ENCODE results near the gene FTCD.
"Not testable (repeated sequence)": the region's sequence is repeated elsewhere in the genome, so short reads cannot be mapped to it uniquely, and the experiment has no call there.

The FTCD gene

GRCh38 chr21:46191257-46191685 lies 35.9 kb upstream of the FTCD start:
- DNase-seq = no peak
- Mint-ChIP-seq H3K4me3 (no peak overlapping the region), H3K36me3 (ENCODE audit: low read depth) (peaks cover 42% of the 10 kb centered on the region), H3K27ac (no peak overlapping the region), H3K4me1 (ENCODE audit: low read depth) (peaks cover 2% of the 10 kb centered on the region), H3K9me3 (no peaks in the 10 kb centered on the region), H3K27me3 (no peaks in the 10 kb centered on the region)

- Mint-ChIP-seq H3K27me3 (no peaks in the 10 kb centered on the region), H3K36me3 (ENCODE audit: low read depth) (peaks cover 37% of the 10 kb centered on the region), H3K4me3 (no peak overlapping the region), H3K9me3 (no peaks in the 10 kb centered on the region), H3K4me1 (ENCODE audit: low read depth) (peaks cover 3% of the 10 kb centered on the region), H3K27ac (no peak overlapping the region)
- no peak for DNase-seq
Observed at GRCh38 chr21:46190491-46191131, 35.2 kb upstream of the FTCD start.

DNA sequence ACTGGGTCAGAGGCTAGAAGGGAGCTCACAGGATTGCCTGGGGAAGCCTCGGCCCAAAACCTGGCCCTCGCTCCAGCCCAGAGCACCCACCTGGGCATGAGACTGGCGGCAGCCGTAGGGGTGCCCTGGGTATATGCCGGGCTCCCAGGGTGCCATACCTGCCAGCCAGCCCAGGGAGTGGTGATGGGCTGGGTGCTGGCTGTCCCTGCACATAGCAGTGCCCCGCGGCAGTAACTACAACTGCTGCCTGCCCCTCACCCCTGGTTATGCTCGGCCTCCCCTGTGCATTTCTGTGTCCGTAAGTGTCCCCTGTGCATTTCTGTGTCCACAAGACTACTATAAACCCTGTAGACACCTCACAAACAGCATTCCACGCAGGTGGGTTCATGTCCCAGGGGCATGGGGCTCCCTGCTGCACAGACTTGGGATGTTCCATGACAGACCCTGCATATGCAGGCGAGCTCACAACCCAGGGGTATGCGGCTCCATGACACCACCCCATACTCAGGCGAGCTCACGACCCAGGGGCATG lies 34.6 kb upstream of the FTCD start:
- Mint-ChIP-seq H3K27me3 (no peaks in the 10 kb centered on the region), H3K27ac (no peak overlapping the region), H3K4me1 (ENCODE audit: low read depth) (peaks cover 6% of the 10 kb centered on the region), H3K4me3 (no peak overlapping the region), H3K9me3 (no peaks in the 10 kb centered on the region), H3K36me3 (ENCODE audit: low read depth) (peaks cover 31% of the 10 kb centered on the region)
- no peak for DNase-seq

DNA sequence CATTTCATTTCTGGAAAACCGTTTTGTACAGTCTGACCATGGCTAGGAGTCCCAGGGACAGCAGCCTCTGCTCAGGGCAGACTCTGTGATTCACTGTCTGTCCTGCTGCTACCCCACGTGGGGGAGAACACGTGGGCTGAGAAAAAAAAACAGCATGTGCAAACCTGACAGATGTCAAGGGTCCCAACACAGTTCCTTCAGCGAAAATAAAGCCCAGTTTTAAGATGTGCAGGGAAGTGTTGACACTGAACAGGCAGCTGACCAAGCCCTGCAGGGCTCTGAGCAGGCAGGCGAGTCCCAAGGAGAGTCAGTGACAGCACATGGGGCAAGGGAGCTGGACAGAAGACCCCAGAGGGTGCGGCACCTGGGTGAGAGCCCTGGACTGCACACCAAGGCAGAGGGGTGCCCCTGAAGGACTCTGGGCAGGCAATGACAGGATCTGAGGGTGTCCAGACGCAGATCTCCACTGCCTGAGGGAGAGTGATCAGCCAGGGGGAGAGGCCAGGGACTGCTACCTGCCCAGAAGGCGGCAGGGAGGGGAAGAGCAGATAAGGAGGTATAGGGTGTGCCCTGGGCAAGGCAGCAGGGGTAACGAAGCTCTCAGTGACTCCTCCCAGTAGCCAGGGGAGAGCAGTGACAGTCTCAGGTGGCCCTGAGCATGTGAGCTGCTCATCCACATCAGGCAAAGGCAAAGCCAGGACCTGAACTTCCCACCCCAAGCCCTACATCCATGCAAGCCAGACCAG lies 34.0 kb upstream of the FTCD start:
- H3K4me1 Mint-ChIP-seq (ENCODE audit: low read depth) = peaks cover 11% of the 10 kb centered on the region
- peaks cover 25% of the 10 kb centered on the region for H3K36me3 Mint-ChIP-seq (ENCODE audit: low read depth)
- H3K27me3 Mint-ChIP-seq = no peaks in the 10 kb centered on the region
- DNase-seq = no peak
- no peak overlapping the region for H3K27ac Mint-ChIP-seq
- H3K4me3 Mint-ChIP-seq = no peak overlapping the region
- H3K9me3 Mint-ChIP-seq = no peaks in the 10 kb centered on the region

DNA sequence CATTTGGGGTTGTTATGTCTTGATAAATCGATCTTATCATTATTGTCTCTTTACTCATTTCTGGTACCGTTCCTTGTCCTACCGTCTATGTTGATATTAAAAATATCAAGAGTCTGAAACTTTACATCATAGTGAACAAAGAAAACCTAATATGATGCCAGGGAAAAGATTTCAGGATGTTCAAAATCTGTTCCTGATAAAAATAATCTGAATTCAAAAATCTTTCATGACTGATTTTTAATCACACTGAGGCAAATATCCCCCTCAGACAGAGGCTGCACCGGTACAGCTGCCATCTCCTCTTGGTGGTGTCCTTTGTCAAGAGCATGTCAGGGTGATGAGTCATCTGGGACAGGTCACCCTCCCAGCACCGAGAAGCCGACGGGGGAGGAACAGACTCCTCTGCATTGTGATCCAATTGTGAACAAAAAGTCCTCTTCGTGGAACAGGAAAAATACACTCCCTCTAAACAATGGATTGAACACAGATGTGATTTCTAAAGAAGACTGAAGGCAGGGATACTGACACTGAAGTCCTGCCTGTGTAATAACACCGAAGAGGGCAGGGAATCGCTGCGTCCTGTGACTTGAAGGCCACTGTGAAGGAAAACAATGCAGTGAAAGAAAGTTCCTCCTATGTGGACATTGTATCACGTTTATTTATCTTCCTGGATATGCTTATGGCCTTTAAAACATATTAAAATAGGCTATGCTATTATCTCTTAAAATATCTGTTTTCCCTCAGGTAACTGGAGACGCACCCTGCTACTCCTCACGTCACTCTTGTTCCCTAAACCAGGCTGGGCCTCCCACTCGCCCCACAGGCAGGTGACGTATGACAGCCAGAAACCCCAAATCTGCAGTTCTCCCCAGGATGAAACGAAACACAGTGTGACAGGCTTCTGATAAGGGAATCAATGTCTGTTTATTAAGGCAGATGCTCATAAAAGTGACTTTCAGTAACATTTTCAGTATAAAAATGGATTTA lies 33.1 kb upstream of the FTCD start:
- Mint-ChIP-seq H3K4me1 (ENCODE audit: low read depth) (peaks cover 11% of the 10 kb centered on the region), H3K27me3 (no peaks in the 10 kb centered on the region), H3K9me3 (no peaks in the 10 kb centered on the region), H3K4me3 (no peak overlapping the region), H3K36me3 (ENCODE audit: low read depth) (peaks cover 19% of the 10 kb centered on the region), H3K27ac (no peak overlapping the region)
- no peak for DNase-seq

GRCh38 chr21:46187814-46188213 lies 32.4 kb upstream of the FTCD start:
- Mint-ChIP-seq H3K4me3 (no peak overlapping the region), H3K9me3 (no peaks in the 10 kb centered on the region), H3K36me3 (ENCODE audit: low read depth) (peaks cover 16% of the 10 kb centered on the region), H3K27ac (no peak overlapping the region), H3K4me1 (ENCODE audit: low read depth) (peaks cover 13% of the 10 kb centered on the region), H3K27me3 (no peaks in the 10 kb centered on the region)
- no peak for DNase-seq

GRCh38 chr21:46187261-46187660 lies 31.9 kb upstream of the FTCD start:
- no peak for DNase-seq
- no peaks in the 10 kb centered on the region for H3K9me3 Mint-ChIP-seq
- H3K4me3 Mint-ChIP-seq = no peak overlapping the region
- H3K4me1 Mint-ChIP-seq (ENCODE audit: low read depth) = peaks cover 13% of the 10 kb centered on the region
- H3K36me3 Mint-ChIP-seq (ENCODE audit: low read depth) = peaks cover 16% of the 10 kb centered on the region
- H3K27ac Mint-ChIP-seq = no peak overlapping the region
- no peaks in the 10 kb centered on the region for H3K27me3 Mint-ChIP-seq

DNA sequence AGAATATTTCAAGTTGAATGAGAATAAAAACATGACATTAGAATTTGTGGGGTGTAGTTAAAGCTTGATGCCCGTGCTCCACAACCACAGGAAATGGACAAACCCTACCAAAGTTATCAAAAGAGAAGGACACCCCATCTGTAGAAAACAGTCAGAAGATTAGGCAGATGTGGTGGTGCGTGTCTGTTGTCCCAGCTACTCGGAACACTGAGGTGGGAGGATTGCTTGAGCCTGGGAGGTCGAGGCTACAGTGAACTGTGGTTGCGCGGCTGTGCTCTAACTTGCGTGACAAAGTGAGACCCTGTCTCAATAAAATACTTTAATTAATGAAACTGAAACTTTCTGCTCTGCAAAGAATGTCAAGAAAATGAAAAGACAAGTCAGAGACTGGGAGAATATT lies 30.3 kb upstream of the FTCD start:
- Mint-ChIP-seq H3K36me3 (ENCODE audit: low read depth) (peaks cover 8% of the 10 kb centered on the region), H3K4me3 (peak overlapping the region; percentile 81), H3K4me1 (ENCODE audit: low read depth) (peaks cover 13% of the 10 kb centered on the region), H3K9me3 (no peaks in the 10 kb centered on the region), H3K27ac (no peak overlapping the region), H3K27me3 (no peaks in the 10 kb centered on the region)
- DNase-seq = no peak

- peak overlapping the region; percentile 90 for H3K27ac Mint-ChIP-seq
- peaks cover 8% of the 10 kb centered on the region for H3K36me3 Mint-ChIP-seq (ENCODE audit: low read depth)
- H3K27me3 Mint-ChIP-seq = no peaks in the 10 kb centered on the region
- H3K9me3 Mint-ChIP-seq = no peaks in the 10 kb centered on the region
- peak overlapping the region; percentile 81 for H3K4me3 Mint-ChIP-seq
- H3K4me1 Mint-ChIP-seq (ENCODE audit: low read depth) = peaks cover 13% of the 10 kb centered on the region
- DNase-seq = peak; percentile 82
Observed at GRCh38 chr21:46184625-46185555, 29.5 kb upstream of the FTCD start.

DNA sequence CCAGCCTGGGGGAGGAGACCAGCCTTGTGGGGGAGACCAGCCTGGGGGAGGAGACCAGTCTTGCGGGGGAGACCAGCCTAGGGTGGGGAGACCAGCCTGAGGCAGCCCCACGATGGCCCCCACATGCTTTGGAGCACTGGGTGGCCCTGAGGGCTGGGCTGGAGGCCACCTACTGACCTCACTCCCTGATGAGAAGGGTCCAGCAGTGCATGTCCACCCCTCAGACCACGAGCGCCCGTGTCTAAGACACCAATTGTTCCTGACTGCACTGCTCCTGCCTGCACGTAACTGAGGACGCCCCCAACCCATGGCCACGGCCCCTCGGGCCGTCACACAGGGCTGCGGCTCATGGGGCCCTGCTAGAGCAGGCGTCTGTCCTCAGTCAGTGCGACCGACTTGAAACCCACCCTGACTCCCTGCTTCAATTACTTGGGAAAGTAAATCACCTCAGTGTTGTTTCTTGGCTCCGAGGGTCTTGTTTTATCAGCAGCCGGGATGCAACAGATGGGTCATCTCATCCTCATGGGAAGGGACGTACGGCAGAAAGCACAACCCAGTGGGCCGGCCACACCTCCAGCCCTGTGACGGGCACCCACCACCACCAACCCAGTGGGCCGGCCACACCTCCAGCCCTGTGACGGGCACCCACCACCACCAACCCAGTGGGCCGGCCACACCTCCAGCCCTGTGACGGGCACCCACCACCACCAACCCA lies 28.7 kb upstream of the FTCD start, which contains the start of gene SPATC1L:
SPATC1L (minus strand) TSS at position 550 of the 715 bp plus-strand sequence. CDS start 1,643 bp downstream, outside the sequence.
- Mint-ChIP-seq H3K27ac (peak within 1 kb of the TSS; percentile 90), H3K27me3 (no peaks in the 10 kb centered on the region), H3K4me3 (peak within 1 kb of the TSS; percentile 83), H3K4me1 (ENCODE audit: low read depth) (peaks cover 13% of the 10 kb centered on the region), H3K36me3 (ENCODE audit: low read depth) (peaks cover 8% of the 10 kb centered on the region), H3K9me3 (no peaks in the 10 kb centered on the region)
- peak; percentile 72 for DNase-seq

- H3K4me1 Mint-ChIP-seq (ENCODE audit: low read depth) = peaks cover 13% of the 10 kb centered on the region
- peak overlapping the region; percentile 83 for H3K4me3 Mint-ChIP-seq
- not testable (repeated sequence) for H3K27ac Mint-ChIP-seq; H3K9me3 Mint-ChIP-seq; H3K36me3 Mint-ChIP-seq (ENCODE audit: low read depth); H3K27me3 Mint-ChIP-seq; DNase-seq
Observed at GRCh38 chr21:46183337-46183909, 28.0 kb upstream of the FTCD start.

DNA sequence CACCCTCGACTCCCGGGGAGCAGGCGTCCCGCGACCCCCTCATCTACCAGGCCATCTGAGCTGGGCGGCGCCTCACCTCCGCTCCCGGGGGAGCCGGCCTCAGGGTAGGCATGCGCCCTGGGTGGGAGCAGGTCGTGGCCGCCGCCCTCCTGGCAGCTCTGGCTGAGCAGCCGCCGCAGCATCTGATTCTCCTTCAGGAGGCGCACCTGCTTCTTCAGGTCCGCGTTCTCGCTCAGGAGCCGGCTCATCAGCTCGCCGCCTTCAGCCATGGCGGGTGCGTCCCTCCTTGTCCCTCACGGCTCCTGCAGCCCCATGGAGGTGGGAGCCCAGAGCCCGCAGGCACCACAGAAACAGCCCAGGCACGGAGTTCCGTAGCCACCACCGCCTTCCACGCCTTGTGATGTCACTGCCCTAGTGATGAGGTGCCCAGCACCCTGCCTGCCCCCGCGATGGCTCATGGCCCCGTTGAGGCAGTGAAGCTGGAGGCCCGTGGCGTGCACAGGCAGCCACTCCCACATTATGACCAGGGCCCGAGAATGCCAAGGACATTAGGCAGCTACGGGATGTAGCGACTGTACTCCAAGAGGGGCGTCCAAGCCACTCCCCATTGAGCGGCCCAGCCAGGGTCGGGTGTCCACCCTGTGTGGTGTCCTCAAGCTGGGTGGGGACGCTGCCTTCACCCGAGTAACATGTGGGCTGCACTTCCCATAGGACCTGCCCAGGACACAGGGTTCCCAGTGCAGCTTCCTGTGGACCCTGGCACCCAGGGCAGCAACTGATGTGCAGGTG lies 27.4 kb upstream of the FTCD start:
- no peak overlapping the region for H3K27ac Mint-ChIP-seq
- H3K4me3 Mint-ChIP-seq = peak overlapping the region; percentile 66
- DNase-seq = no peak

More for the DNA sequence above, 27.4 kb upstream of the FTCD start:
- Mint-ChIP-seq H3K9me3 (peaks cover under 1% of the 10 kb centered on the region), H3K4me1 (ENCODE audit: low read depth) (peaks cover 11% of the 10 kb centered on the region), H3K27me3 (no peaks in the 10 kb centered on the region), H3K36me3 (ENCODE audit: low read depth) (peaks cover 3% of the 10 kb centered on the region)
